NB4 (cell line): ENCODE data around the gene NIT2.

Experiments
- DNase-seq: peaks from one replicate; pipeline ENCODE4 v3.0.0; 2010; ENCODE audit warnings: low read depth
- H3K4me3 ChIP-seq: one replicate; pipeline ENCODE4 v1.5.1; 2011; ENCODE audit warnings: mild to moderate bottlenecking, low read depth, low read length, moderate library complexity
- CTCF ChIP-seq: IDR thresholded peaks from one replicate; pipeline ENCODE4 v1.5.1; 2012; ENCODE audit warnings: low read depth, low read length
- MAX ChIP-seq: IDR thresholded peaks from 2 replicates; pipeline ENCODE4 v1.6.1; 2011; ENCODE audit warnings: low read depth, low read length
- MYC ChIP-seq: IDR thresholded peaks from 2 replicates; pipeline ENCODE4 v1.6.1; 2011; ENCODE audit warnings: low read depth, low read length
- POLR2A ChIP-seq: IDR thresholded peaks from 2 replicates; pipeline ENCODE4 v1.6.1; 2011; ENCODE audit warnings: mild to moderate bottlenecking; ENCODE audit not compliant: insufficient read length; ENCODE audit errors: extremely low read depth

NIT2 gene

GRCh38 chr3:100400780-100401673 lies 66.5 kb downstream of the NIT2 start, which contains the start of the genes LNP1 and TOMM70:
Gene LNP1, plus strand, starts transcription at chr3:100401539. Its CDS starts 28,191 bp downstream, at chr3:100429730.
Gene TOMM70, minus strand, starts transcription at chr3:100401089. Its CDS starts 140 bp downstream, at chr3:100400949.
- TF ChIP-seq MAX (peak; percentile 89), MYC (peak; percentile 93), POLR2A (peak; percentile 87), CTCF (no peak)
- peak; percentile 97 for DNase-seq
- H3K4me3 ChIP-seq = peak within 1 kb of the TSS; percentile 94

GRCh38 chr3:100401674-100402041 lies 67.1 kb downstream of the NIT2 start:
- TF ChIP-seq CTCF = no peak
- TF ChIP-seq MAX = no peak
- no peak for TF ChIP-seq POLR2A
- peak; percentile 67; the same call in 1 of the 2 replicates for TF ChIP-seq MYC
- DNase-seq = peak; percentile 74

GRCh38 chr3:100402256-100402655 lies 67.7 kb downstream of the NIT2 start:
- peak overlapping the region; percentile 94 for H3K4me3 ChIP-seq
- peak; percentile 55 for DNase-seq
- TF ChIP-seq MYC (no peak), CTCF (no peak), POLR2A (no peak), MAX (no peak)

More at GRCh38 chr3:100401674-100402041, 67.1 kb downstream of the NIT2 start:
- H3K4me3 ChIP-seq = peak overlapping the region; percentile 94

GRCh38 chr3:100402891-100403290 lies 68.3 kb downstream of the NIT2 start:
- TF ChIP-seq MYC (no peak), POLR2A (no peak), CTCF (no peak), MAX (no peak)
- peak; percentile 24 for DNase-seq
- peak overlapping the region; percentile 94 for H3K4me3 ChIP-seq

GRCh38 chr3:100403362-100404249 lies 69.0 kb downstream of the NIT2 start:
- DNase-seq = peak; percentile 48
- TF ChIP-seq CTCF (peak; percentile 8), MYC (no peak)
- peak overlapping the region; percentile 94 for H3K4me3 ChIP-seq
